WI38 (cell line): ENCODE measurements around the gene GPR137B.

ENCODE experiments used
- H3K4me3 ChIP-seq: 2 replicates; pipeline ENCODE4 v1.5.1; 2011; ENCODE audit warnings: low read depth, mild to moderate bottlenecking, control low read depth, low read length
- TF ChIP-seq, protein P1 (sequence below): IDR thresholded peaks from 2 replicates; pipeline ENCODE4 v1.5.1; 2012; ENCODE audit warnings: low read depth, mild to moderate bottlenecking, control low read depth, low read length

GPR137B gene

DNA sequence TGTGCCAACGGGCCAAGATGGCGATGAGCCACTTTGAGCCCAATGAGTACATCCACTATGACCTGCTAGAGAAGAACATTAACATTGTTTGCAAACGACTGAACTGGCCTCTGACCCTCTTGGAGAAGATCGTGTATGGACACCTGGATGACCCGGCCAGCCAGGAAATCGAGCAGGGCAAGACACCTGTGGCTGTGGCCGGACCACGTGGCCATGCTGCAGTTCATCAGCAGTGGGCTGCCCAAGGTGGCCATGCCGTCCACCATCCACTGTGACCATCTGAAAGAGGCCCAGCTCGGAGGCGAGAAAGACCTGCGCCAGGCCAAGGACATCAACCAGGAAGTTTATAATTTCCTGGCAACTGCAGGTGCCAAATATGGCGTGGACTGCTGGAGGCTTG lies 32.2 kb upstream of the GPR137B start:
- H3K4me3 ChIP-seq = no peak overlapping the region
- TF ChIP-seq, protein P1, sequence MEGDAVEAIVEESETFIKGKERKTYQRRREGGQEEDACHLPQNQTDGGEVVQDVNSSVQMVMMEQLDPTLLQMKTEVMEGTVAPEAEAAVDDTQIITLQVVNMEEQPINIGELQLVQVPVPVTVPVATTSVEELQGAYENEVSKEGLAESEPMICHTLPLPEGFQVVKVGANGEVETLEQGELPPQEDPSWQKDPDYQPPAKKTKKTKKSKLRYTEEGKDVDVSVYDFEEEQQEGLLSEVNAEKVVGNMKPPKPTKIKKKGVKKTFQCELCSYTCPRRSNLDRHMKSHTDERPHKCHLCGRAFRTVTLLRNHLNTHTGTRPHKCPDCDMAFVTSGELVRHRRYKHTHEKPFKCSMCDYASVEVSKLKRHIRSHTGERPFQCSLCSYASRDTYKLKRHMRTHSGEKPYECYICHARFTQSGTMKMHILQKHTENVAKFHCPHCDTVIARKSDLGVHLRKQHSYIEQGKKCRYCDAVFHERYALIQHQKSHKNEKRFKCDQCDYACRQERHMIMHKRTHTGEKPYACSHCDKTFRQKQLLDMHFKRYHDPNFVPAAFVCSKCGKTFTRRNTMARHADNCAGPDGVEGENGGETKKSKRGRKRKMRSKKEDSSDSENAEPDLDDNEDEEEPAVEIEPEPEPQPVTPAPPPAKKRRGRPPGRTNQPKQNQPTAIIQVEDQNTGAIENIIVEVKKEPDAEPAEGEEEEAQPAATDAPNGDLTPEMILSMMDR = no peak

DNA sequence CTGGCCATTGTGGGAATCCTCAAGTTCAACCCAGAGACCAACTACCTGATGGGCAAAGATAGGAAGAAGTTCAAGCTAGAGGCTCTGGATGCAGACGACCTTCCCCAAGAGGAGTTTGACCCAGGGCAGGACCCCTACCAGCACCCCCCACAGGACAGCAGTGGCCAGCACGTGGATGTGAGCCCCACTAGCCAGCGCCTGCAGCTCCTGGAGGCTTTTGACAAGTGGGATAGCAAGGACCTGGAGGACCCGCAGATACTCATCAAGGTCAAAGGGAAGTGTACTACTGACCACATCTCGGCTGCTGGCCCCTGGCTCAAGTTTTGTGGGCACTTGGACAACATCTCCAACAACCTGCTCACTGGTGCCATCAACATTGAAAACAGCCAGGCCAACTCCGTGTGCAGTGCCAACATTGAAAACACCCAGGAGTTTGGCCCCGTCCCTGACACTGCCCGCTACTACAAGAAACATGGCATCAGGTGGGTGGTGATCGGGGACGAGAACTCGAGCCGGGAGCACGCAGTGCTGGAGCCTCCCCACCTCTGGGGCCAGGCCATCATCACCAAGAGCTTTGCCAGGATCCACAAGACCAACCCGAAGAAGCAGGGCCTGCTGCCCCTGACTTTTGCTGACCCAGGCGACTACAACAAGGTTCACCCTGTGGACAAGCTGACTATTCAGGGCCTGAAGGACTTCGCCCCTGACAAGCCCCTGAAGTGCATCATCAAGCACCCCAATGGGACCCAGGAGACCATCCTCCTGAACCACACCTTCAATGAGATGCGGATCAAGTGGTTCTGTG lies 30.6 kb upstream of the GPR137B start:
- no peak overlapping the region for H3K4me3 ChIP-seq
- TF ChIP-seq, protein P1 = no peak

DNA sequence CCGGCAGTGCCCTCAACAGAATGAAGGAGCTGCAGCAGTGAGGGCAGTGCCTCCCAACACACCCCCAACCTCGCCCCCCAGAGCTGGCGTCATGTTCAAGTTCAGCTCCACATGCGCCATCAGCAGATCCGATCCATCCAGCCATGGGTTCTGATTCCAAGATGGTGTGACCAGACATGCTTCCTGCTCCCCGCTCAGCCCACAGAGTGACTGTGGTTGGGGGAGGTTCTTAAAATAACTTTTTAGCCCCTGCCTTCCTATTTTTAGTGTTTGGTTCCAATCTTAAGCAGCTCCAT lies 30.1 kb upstream of the GPR137B start:
- H3K4me3 ChIP-seq = no peak overlapping the region
- TF ChIP-seq, protein P1 = no peak

DNA sequence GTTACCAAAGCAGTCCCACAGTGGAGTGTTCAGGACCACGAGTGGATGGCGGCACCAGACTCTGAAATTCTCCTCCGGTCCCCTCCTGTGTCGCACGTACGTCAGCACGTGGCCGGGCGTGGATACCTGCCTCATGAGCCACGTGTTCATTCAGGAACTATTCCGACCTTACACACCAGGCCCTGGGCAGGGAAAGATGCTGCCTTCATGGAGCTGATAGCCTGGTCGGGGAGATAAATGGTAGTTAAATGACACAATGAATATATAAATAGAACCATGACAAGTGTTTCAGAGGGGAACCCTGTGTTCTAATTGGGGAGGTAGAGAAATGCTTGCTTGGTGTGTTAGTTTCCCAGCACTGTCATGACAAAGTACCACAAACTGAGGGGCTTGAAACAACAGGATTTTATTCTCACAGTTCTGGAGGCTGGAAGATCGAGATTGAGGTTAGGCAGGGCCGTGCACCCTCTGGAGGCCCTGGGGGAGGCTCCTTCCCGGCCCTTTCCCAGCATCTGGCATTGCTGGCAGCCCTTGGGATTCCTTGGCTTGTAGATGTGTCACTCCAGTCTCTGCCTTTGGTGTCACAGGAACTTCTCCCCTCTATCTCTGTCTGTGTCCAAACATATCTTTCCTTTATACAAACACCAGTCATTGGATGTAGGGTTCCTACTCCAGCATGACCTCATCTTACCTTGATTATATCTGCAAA lies 28.9 kb upstream of the GPR137B start:
- H3K4me3 ChIP-seq = no peak overlapping the region
- TF ChIP-seq, protein P1 = no peak

DNA sequence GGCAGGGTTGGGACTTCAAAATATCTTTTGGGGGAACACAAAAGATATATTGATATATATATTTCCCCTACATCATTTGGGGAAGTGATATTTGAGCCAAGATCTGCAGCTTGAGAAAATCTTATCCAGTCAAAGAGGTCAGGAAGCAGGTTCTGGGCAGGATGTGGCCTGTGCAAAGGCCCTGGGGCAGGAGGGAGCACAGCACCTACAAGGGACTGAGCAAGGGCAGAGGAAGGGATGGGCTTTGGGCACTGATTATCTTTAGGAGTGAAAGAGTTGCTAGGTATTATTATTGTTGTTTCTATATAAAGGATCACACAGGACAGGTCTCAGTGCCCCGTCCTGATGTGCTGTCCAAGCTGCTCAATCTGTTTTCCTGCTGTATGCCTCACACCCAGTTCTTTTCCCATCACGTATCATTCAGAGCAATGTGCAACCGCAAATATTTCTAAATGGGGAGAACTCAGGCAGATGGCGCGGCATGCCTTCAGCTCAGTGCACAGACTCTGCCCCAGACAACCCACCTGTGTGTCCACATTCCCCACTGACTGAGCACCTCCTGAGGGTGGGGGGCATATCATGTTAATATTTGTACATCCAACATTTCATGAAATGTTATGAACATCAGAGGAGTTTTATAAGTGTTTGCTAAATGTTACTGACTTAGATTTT lies 28.1 kb upstream of the GPR137B start:
- no peak overlapping the region for H3K4me3 ChIP-seq
- TF ChIP-seq, protein P1 = no peak

DNA sequence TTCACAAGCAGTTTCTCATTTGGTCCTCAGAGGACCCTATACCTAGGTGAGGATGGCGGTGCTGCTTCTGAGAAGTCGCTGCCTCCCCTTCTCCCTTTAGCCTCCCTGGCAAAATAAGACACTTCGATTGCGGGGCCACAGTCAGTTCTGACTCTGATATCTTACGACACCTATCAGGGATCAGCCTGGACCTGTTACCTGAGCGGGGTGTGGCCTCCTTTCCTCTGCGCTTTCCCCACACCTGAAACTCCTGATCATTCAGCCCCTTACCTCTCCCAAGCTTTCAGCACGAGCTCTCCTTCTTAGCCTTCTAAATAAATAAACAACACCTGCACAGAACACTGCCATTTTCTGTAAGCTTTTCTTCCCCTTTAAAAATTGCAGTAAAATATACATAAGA lies 24.6 kb upstream of the GPR137B start:
- no peak overlapping the region for H3K4me3 ChIP-seq
- TF ChIP-seq, protein P1 = no peak

DNA sequence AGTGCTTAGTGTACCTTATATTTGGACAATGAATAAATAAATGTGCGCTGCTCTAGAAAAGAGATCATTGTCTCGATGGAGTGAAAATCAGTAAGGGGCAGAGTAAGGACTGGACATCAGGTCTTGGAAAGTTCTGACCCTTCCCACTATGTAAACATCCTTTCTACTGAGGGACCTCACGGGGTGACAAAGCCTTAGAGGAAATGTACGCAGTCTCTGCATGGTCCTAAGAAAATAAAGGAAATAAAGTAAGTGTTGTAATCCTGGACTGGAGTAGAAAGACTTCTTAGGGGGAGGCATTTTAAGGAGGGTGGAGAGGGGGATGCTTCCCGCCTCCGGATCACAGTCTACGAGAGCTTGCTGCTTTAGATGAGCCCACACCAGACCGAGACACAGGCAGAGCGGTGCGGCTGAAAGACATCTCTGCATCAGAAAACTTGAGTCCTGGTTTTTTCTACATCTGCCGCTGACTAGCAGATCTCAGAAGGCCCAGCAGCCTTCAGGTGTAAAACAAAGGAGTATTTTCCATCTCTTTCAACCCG lies 22.3 kb upstream of the GPR137B start:
- H3K4me3 ChIP-seq = no peak overlapping the region
- TF ChIP-seq, protein P1 = no peak
